ENCODE results near the gene DGLUCY.

- TF ChIP-seq CTCF (IDR thresholded peaks at IDR 0.05): no peak
- TF ChIP-seq POLR2A (IDR thresholded peaks at IDR 0.05): no peak
Observed at GRCh38 chr14:91190853-91191252, 77.0 kb downstream of the DGLUCY start.
